ENCODE results near the gene ZZZ3. TPM values are rescaled to one million over a fixed set of nuclear protein-coding genes. Genes with fewer than 3 reads are reported as not detected.
A peak's percentile ranks its signal among the peaks of the same experiment; 100 is the strongest.

Gene ZZZ3
- 10 to 100 TPM; 26.8 to 45.8 (median 37.3) TPM for total RNA-seq

GRCh38 chr1:77682460-77683159 is at the start of gene ZZZ3:
TSS of gene ZZZ3 (minus strand) at chr1:77682658. CDS start at chr1:77633354, 49,304 bp downstream.
- Histone ChIP-seq H3K36me3 (no peaks in the 10 kb centered on the region), H3K27ac (peak within 1 kb of the TSS; percentile 86 to 99 (median 98)), H3K9me3 (no peaks in the 10 kb centered on the region), H3K27me3 (no peaks in the 10 kb centered on the region), H3K4me1 (peaks cover 41 to 46% of the 10 kb centered on the region in 2 donors), H3K4me3 (peak within 1 kb of the TSS; percentile 87 to 93 (median 88))
- peak; percentile 86 to 87 for ATAC-seq
- peak; percentile 82 to 90 for DNase-seq
- in situ Hi-C loops (cut with MboI; ENCODE audit: low sequenced_read_pairs in 4 of 4) (no loop called here), intact Hi-C loops (cut with DNase I; ENCODE audit: low total_unique reads) (loop anchor here (1.0 to 10.0 kb wide), 7 partner anchors 76 to 535 kb away; partner anchors contain the start of genes DNAJB4, FUBP1, PIGK and USP33)
- TF ChIP-seq POLR2A (IDR thresholded peaks at IDR 0.05): peak; percentile 19 to 43
- TF ChIP-seq CTCF (IDR thresholded peaks at IDR 0.05 in 4 of 5, conservative IDR thresholded peaks at IDR 0.05 in 1 of 5): peak in 1 of 5 experiments; percentile 17

- Histone ChIP-seq H3K4me3 (no peak overlapping the region), H3K36me3 (peaks cover 3 to 38% of the 10 kb centered on the region in 2 donors), H3K27ac (no peak overlapping the region), H3K27me3 (no peaks in the 10 kb centered on the region), H3K9me3 (no peaks in the 10 kb centered on the region), H3K4me1 (no peaks in the 10 kb centered on the region)
- no peak for TF ChIP-seq POLR2A (IDR thresholded peaks at IDR 0.05)
- TF ChIP-seq CTCF (IDR thresholded peaks at IDR 0.05 in 4 of 5, conservative IDR thresholded peaks at IDR 0.05 in 1 of 5): no peak
- intact Hi-C loops (cut with DNase I; ENCODE audit: low total_unique reads): no loop called here
- no peak for ATAC-seq
- in situ Hi-C loops (cut with MboI; ENCODE audit: low sequenced_read_pairs in 4 of 4): no loop called here
- no peak for DNase-seq
Observed at GRCh38 chr1:77732090-77732489, 49.6 kb upstream of the ZZZ3 start.

GRCh38 chr1:77725706-77726105 is 43.2 kb upstream of the ZZZ3 start:
- ATAC-seq: no peak
- H3K27ac ChIP-seq: no peak overlapping the region
- H3K9me3 ChIP-seq: no peaks in the 10 kb centered on the region
- H3K4me3 ChIP-seq: no peak overlapping the region
- no peaks in the 10 kb centered on the region for H3K27me3 ChIP-seq
- no peaks in the 10 kb centered on the region for H3K4me1 ChIP-seq
- peaks cover 0 to 86% of the 10 kb centered on the region in 2 donors for H3K36me3 ChIP-seq
- DNase-seq: no peak
- in situ Hi-C loops (cut with MboI; ENCODE audit: low sequenced_read_pairs in 4 of 4): no loop called here
- no peak for TF ChIP-seq CTCF (IDR thresholded peaks at IDR 0.05 in 4 of 5, conservative IDR thresholded peaks at IDR 0.05 in 1 of 5)
- no peak for TF ChIP-seq POLR2A (IDR thresholded peaks at IDR 0.05)
- intact Hi-C loops (cut with DNase I; ENCODE audit: low total_unique reads): no loop called here

GRCh38 chr1:77718181-77718580 is 35.7 kb upstream of the ZZZ3 start:
- peaks cover 0 to 60% of the 10 kb centered on the region in 2 donors for H3K36me3 ChIP-seq
- TF ChIP-seq CTCF (IDR thresholded peaks at IDR 0.05 in 4 of 5, conservative IDR thresholded peaks at IDR 0.05 in 1 of 5) (no peak), POLR2A (IDR thresholded peaks at IDR 0.05) (no peak)
- no peak overlapping the region for H3K27ac ChIP-seq
- no peaks in the 10 kb centered on the region for H3K9me3 ChIP-seq
- ATAC-seq (no peak), DNase-seq (no peak)
- H3K27me3 ChIP-seq: no peaks in the 10 kb centered on the region
- H3K4me3 ChIP-seq: no peak overlapping the region
- intact Hi-C loops (cut with DNase I; ENCODE audit: low total_unique reads): no loop called here
- in situ Hi-C loops (cut with MboI; ENCODE audit: low sequenced_read_pairs in 4 of 4): no loop called here
- H3K4me1 ChIP-seq: no peaks in the 10 kb centered on the region
